Activated naive CD4-positive, alpha-beta T cell treated with anti-CD3 and anti-CD28 coated beads for 36 hours (primary cell): ENCODE results near the gene MYO1D. TPM values are rescaled to one million over a fixed set of nuclear protein-coding genes. Genes with fewer than 3 reads are reported as not detected.
"Not testable (repeated sequence)": the region's sequence is repeated elsewhere in the genome, so short reads cannot be mapped to it uniquely, and the experiment has no call there.

Experiments
- CTCF ChIA-PET: fragments of 350-600 bp; sonication (Branson Sonifier 250); formaldehyde crosslinking; loops from one replicate; lab custom pipeline; 2021; ENCODE audit warnings: antibody characterized with exemption; lab: Charles Lee
- DNase-seq: peaks from one replicate; pipeline ENCODE4 v3.0.0-alpha.2; 2020
- H3K27ac Mint-ChIP-seq: one replicate; pipeline ENCODE4 v1.8.0; 2021; ENCODE audit warnings: mild to moderate bottlenecking, mixed read lengths
- H3K27me3 Mint-ChIP-seq: one replicate; pipeline ENCODE4 v1.8.0; 2021; ENCODE audit warnings: low read depth, mixed read lengths
- H3K36me3 Mint-ChIP-seq: one replicate; pipeline ENCODE4 v1.8.0; 2021; ENCODE audit warnings: low read depth, mixed read lengths
- H3K4me1 Mint-ChIP-seq: one replicate; pipeline ENCODE4 v1.8.0; 2021; ENCODE audit warnings: low read depth, mixed read lengths
- H3K4me3 Mint-ChIP-seq: one replicate; pipeline ENCODE4 v1.8.0; 2021; ENCODE audit warnings: mild to moderate bottlenecking, moderate library complexity, mixed read lengths
- H3K9me3 Mint-ChIP-seq: one replicate; pipeline ENCODE4 v1.8.0; 2021; ENCODE audit warnings: mixed read lengths
- intact Hi-C: fragments of 100-400 bp; cut with micrococcal nuclease; formaldehyde crosslinking; loops from one replicate; pipeline ENCODE4 v1.15.1; 2023
- total RNA-seq, 2 experiments: library from RNA; stranded (reverse); gene quantifications; one replicate each; pipeline ENCODE4 v1.2.3, GENCODE V29; 2021

The MYO1D gene
- total RNA-seq, 2 experiments from 2014 or later, result 6.7 to 8.3 TPM

DNA sequence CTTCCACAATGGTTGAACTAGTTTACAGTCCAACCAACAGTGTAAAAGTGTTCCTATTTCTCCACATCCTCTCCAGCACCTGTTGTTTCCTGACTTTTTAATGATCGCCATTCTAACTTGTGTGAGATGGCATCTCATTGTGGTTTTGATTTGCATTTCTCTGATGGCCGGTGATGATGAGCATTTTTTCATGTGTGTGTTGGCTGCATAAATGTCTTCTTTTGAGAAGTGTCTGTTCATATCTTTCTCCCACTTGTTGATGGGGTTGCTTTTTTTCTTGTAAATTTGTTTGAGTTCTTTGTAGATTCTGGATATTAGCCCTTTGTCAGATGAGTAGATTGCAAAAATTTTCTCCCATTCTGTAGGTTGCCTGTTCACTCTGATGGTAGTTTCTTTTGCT lies 235.4 kb downstream of the MYO1D start:
- DNase-seq, CTCF ChIA-PET, H3K4me3 Mint-ChIP-seq, H3K9me3 Mint-ChIP-seq, intact Hi-C loops, H3K27me3 Mint-ChIP-seq, H3K27ac Mint-ChIP-seq, H3K36me3 Mint-ChIP-seq, H3K4me1 Mint-ChIP-seq: not testable (repeated sequence)

DNA sequence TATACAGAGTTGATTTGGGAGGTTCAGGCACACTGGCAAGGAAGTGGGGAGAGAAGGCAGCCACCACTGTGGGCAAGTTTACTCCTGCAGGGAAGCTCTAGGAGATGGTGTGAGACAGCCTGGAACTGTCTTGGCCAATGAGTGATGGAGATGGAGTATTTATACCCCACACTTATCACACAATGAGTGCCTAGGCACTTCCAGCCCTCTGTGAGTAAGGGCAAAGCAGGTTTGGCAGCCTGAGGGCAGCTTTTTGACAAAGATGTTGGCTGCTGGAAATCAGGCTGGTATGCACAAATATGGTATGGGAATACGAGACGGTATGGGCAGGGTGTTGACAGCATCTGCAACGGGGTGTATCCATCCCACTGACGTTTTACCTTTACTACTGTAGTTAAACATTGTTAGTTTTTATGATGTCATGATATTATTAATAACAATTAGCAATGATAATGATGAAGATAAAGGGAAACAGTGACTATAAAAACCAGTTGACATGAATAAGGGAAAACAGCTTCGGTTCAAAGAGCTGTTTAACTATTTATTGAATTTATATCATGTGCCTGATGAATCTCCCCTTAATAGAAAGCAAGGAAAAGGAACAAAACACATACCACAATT lies 240.2 kb downstream of the MYO1D start:
- CTCF ChIA-PET, result interaction anchor here (0.7 kb wide), 1 partner anchor 1281 kb away, joined by 3 read pairs; no protein-coding TSS in a partner anchor
- H3K27me3 Mint-ChIP-seq, result no peaks in the 10 kb centered on the region
- no peaks in the 10 kb centered on the region for H3K4me1 Mint-ChIP-seq
- DNase-seq, result no peak
- H3K4me3 Mint-ChIP-seq, result no peak overlapping the region
- H3K36me3 Mint-ChIP-seq, result no peaks in the 10 kb centered on the region
- H3K27ac Mint-ChIP-seq, result no peak overlapping the region
- peaks cover 3% of the 10 kb centered on the region for H3K9me3 Mint-ChIP-seq
- intact Hi-C loops, result no loop called here

DNA sequence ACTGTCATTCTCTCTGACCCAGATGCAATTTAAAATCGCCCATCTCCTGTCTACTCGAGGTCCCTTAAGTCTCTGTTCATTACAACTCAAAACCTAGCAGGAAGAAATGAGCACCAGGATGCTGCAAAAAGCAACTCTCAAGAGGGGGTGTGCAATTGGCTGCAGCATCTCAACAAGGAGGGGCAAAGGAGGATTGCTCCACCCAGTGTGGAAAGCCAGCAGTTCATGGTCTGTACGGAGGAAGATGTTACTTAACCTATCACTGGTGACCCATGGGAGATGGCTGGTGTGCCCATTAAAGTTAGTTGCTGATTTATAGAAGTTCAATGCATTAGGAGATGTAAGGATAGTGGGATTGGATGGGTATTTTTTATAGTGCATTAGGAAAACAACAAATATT lies 242.8 kb downstream of the MYO1D start:
- H3K27me3 Mint-ChIP-seq, result no peaks in the 10 kb centered on the region
- CTCF ChIA-PET, result no interaction called here

DNA sequence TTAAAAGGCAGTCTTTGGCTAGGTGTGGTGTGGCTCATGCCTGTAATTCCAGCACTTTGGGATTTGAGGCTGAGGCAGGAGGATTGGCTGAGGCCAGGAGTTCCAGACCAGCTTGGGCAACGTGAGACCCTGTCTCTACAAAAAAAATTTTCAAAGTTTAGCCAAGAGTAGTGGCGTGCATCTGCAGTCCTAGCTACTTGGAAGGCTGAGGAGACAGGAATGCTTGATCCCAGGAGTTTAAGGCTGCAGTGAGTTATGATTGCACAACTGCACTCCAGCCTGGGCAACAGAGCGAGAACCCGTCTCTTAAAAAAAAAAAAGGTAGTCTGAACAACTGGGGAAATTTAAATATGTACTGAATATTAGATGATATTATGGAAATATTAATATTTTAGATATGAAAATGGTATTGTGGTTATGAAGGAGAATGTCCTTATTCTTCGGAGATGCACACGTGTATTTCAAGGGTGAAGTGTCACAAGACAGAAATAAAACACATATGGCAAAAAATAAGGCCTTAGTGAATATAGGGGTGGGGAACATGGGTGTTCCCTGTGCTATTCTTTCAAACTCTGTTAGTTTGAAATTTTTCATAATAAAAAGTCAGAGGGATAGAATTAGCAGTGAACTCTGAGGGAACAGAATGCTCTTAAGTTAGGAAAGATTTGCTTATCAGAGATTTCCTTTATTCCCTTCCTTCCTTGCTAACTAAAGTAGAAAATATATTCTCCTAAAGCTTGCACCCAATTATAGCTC lies 245.4 kb downstream of the MYO1D start:
- H3K27ac Mint-ChIP-seq, result no peak overlapping the region
- CTCF ChIA-PET, result no interaction called here
- H3K27me3 Mint-ChIP-seq, result no peaks in the 10 kb centered on the region
- H3K4me1 Mint-ChIP-seq, result no peaks in the 10 kb centered on the region
- intact Hi-C loops, result no loop called here
- no peak overlapping the region for H3K4me3 Mint-ChIP-seq
- H3K9me3 Mint-ChIP-seq, result no peaks in the 10 kb centered on the region
- H3K36me3 Mint-ChIP-seq, result no peaks in the 10 kb centered on the region
- DNase-seq, result no peak

More for the DNA sequence above, 242.8 kb downstream of the MYO1D start:
- Mint-ChIP-seq H3K4me1 (no peaks in the 10 kb centered on the region), H3K4me3 (no peak overlapping the region), H3K36me3 (no peaks in the 10 kb centered on the region), H3K9me3 (no peaks in the 10 kb centered on the region), H3K27ac (no peak overlapping the region)
- no peak for DNase-seq
- intact Hi-C loops, result no loop called here

DNA sequence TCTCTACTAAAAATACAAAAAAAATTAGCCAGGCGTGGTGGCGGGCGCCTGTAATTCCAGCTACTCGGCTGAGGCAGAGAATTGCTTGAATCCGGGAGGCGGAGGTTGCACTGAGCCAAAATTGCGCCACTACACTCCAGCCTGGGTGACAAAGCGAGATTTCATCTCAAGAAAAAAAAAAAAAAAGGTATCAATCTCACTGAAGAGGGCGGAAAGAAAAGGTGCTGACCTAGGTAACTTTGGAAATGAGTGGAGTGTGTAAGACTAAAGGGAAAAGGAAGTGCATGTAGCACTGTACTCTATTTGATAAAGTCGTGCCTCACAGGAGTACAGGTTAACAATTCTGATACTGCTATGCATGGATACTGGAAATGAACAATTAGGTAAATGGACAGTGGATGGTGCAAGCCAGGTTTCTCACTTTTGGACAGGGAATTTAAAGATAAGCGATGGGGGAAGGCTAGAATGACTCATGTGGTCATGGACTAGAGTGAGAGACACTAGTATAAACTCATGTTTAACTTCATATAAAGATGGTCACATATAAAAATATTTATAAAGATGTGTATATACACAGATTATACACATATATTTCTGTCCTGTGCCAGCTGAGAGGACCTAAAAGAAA lies 247.2 kb downstream of the MYO1D start:
- Mint-ChIP-seq H3K9me3 (no peaks in the 10 kb centered on the region), H3K4me3 (no peak overlapping the region), H3K27ac (no peak overlapping the region), H3K27me3 (no peaks in the 10 kb centered on the region), H3K36me3 (no peaks in the 10 kb centered on the region), H3K4me1 (no peaks in the 10 kb centered on the region)
- CTCF ChIA-PET, result no interaction called here
- no peak for DNase-seq
- intact Hi-C loops, result no loop called here

DNA sequence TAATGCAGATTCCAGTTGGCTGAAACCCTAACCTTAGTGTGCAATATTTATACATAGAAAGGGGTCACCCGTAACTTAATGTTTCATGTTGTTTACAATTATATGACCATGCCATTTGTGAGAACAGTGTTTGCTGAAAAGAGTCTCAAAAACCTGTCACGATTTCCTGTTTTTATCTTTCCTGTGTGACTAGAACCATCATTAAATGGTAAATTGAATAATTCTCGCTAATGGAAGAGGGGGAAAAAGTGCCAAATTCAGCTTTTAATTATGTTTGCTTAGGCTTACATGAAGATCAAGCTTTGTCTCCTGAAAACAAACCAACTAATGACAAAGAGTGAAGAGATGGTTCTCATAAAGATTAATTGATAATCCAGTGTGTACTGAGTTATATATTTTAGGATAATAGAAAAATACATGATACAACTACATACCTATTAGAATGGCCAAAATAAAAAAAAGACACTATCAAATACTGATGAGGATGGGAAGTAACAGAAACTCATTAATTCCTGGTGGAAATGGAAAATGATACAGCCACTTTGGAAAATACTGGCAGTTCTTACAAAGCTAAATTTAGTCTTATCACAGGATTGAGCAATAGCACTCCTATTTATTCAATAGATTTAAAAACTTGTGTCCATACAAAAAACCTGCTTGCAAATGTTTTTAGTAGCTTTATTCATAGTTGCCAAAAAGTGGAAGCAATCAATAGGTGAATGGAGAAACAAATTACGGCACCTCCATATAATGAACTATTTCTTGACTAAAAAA lies 248.5 kb downstream of the MYO1D start:
- no peaks in the 10 kb centered on the region for H3K27me3 Mint-ChIP-seq
- H3K36me3 Mint-ChIP-seq, result no peaks in the 10 kb centered on the region
- CTCF ChIA-PET, result interaction anchor here (0.6 to 1.0 kb wide), 3 partner anchors 9 to 80 kb away, joined by 3 read pairs; no protein-coding TSS in a partner anchor
- H3K27ac Mint-ChIP-seq, result no peak overlapping the region
- no peaks in the 10 kb centered on the region for H3K9me3 Mint-ChIP-seq
- intact Hi-C loops, result no loop called here
- DNase-seq, result no peak
- H3K4me1 Mint-ChIP-seq, result no peaks in the 10 kb centered on the region
- H3K4me3 Mint-ChIP-seq, result no peak overlapping the region

DNA sequence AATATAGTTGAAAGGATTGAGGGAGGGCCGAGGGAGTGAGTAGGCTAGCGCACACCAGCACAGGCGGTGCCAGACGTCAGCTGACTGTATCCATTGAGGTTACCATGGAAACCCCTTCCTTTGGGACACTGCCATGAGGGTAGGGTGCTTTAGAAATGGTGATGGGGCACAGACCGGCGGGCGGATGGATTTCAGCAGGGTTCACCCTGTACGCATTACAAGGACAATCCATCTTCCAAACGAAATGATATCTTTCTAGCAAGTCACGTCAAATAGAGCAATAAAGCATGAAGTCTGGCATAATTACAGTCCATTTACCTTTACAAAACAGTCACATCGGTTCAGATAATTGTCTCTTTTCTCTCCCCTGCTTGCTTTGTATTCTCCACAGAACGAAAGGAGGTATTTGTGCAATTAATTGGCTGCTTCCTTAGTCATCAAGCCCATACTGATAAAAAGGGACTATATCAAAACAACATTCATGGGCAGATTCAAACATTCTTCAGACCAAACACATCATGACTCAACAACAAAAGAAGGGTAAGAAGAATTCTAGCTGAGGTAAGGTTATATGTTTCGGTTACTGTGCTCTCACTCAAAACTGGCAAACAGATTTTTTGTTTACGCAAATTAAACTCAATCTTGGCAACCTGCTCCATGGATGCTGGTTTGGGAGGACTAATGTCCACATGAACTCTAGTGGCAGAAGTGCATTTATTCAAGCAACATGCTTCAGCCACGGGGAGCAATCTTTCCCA lies 249.5 kb downstream of the MYO1D start:
- intact Hi-C loops, result no loop called here
- no peaks in the 10 kb centered on the region for H3K27me3 Mint-ChIP-seq
- no peaks in the 10 kb centered on the region for H3K36me3 Mint-ChIP-seq
- DNase-seq, result no peak
- H3K4me1 Mint-ChIP-seq, result no peaks in the 10 kb centered on the region
- no peak overlapping the region for H3K4me3 Mint-ChIP-seq
- H3K9me3 Mint-ChIP-seq, result no peaks in the 10 kb centered on the region
- no peak overlapping the region for H3K27ac Mint-ChIP-seq
- CTCF ChIA-PET, result no interaction called here

DNA sequence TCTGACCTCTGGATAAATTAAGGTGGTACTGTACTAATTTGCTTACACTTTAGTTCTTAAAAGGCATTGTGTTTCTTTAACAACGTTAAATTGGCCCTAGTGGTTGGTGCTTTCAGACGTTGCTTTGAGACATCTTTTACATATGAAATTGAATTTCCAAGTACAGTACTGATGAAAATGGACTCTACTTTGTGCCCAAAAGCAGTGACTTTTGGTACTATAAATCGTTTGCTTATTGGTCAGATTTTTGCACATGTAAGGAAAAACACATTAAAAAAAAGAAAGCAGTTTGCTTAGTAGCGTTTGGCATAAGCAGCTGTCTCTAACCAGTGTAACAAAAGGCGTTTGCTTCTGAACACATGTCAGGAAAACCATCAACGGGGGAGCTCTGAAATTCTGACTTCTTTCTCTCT lies 250.5 kb downstream of the MYO1D start:
- H3K4me3 Mint-ChIP-seq, result no peak overlapping the region
- DNase-seq, result no peak
- no peaks in the 10 kb centered on the region for H3K27me3 Mint-ChIP-seq
- H3K27ac Mint-ChIP-seq, result no peak overlapping the region
- no peaks in the 10 kb centered on the region for H3K9me3 Mint-ChIP-seq
- CTCF ChIA-PET, result interaction anchor here (0.6 kb wide), 1 partner anchor 67 kb away, joined by 3 read pairs; no protein-coding TSS in a partner anchor
- intact Hi-C loops, result no loop called here
- no peaks in the 10 kb centered on the region for H3K4me1 Mint-ChIP-seq
- H3K36me3 Mint-ChIP-seq, result no peaks in the 10 kb centered on the region

DNA sequence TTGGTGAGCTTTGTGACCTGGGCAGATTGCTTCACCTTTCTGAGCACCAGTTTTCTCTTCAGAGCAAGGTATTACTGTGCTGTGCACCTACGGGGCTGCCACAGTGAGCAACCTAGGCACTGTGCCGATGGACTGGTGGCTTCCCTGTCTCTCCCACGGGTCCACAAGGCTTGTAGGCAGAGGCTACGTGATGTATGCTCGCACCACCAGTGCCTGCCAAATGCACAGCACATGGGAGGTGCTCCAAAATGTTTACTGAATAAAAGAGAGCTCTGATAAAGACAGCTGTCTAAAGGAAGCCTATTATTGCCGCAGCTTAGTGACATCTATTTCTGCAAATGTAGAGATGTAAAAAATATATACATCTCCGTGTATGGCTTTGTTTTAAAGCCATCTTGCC lies 251.0 kb downstream of the MYO1D start:
- intact Hi-C loops, result no loop called here
- no peak for DNase-seq
- H3K4me1 Mint-ChIP-seq, result no peaks in the 10 kb centered on the region
- no peaks in the 10 kb centered on the region for H3K27me3 Mint-ChIP-seq
- H3K9me3 Mint-ChIP-seq, result no peaks in the 10 kb centered on the region
- H3K36me3 Mint-ChIP-seq, result no peaks in the 10 kb centered on the region
- CTCF ChIA-PET, result interaction anchor here (0.6 kb wide), 1 partner anchor 67 kb away, joined by 3 read pairs; no protein-coding TSS in a partner anchor
- H3K27ac Mint-ChIP-seq, result no peak overlapping the region
- no peak overlapping the region for H3K4me3 Mint-ChIP-seq

DNA sequence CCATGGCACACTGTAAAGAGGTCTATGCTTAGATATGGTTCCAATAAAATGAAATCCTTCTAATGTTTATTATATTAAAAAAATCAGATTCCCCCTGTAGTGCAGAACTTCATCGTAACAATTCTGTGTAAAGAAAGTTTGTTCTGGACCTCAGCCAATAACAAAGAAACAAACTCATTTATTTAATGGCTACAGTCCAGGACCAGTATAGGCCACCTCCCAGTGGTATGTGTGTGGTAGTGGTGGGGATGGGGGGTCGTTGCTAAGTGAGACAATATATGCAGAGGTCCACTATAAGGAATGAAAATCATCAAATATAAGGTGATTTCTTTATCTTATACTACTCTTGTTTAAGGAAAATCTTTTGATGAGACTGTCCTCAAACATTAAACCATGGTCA lies 253.7 kb downstream of the MYO1D start:
- Mint-ChIP-seq H3K27ac (no peak overlapping the region), H3K4me1 (no peaks in the 10 kb centered on the region), H3K4me3 (no peak overlapping the region), H3K36me3 (no peaks in the 10 kb centered on the region), H3K9me3 (no peaks in the 10 kb centered on the region), H3K27me3 (no peaks in the 10 kb centered on the region)
- CTCF ChIA-PET, result no interaction called here
- intact Hi-C loops, result no loop called here
- no peak for DNase-seq

DNA sequence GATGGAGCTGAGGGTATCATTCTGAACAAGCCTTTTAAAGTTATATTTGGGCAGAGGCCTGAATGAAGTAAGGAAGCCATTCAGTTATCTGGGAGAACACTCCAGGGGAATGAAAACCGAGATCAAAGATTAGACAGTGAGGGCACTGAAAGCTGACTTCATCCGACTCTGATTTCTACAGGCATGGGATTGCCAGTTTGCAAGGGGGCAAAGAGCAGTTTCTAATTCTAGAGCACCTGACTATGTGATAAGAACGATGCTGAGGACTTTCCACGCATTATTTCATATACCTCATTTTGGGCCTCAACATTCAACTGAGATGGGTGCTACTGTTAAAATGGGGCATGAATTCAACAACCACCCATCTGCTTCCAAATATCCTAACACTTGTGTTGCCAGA lies 254.4 kb downstream of the MYO1D start:
- CTCF ChIA-PET, result no interaction called here
- H3K36me3 Mint-ChIP-seq, result no peaks in the 10 kb centered on the region
- H3K27ac Mint-ChIP-seq, result no peak overlapping the region
- H3K4me1 Mint-ChIP-seq, result no peaks in the 10 kb centered on the region
- no peak overlapping the region for H3K4me3 Mint-ChIP-seq
- intact Hi-C loops, result no loop called here
- H3K9me3 Mint-ChIP-seq, result no peaks in the 10 kb centered on the region
- H3K27me3 Mint-ChIP-seq, result no peaks in the 10 kb centered on the region
- DNase-seq, result no peak
